Stimulated activated CD8-positive, alpha-beta memory T cell treated with anti-CD3 and anti-CD28 coated beads, Interleukin-12 subunit alpha, Interleukin-12 subunit beta, amount 100 ng/mL, for 24 hours (primary cell): Measurements from ENCODE around the gene BIRC2.

ENCODE experiments used
- DNase-seq: peaks from one replicate; pipeline ENCODE4 v3.0.0-alpha.2; 2020; ENCODE audit errors: extremely low read depth

Gene BIRC2

GRCh38 chr11:102401905-102402304, 54.9 kb downstream of the BIRC2 start:
- no peak for DNase-seq

- no peak for DNase-seq
These were observed 55.5 kb downstream of the BIRC2 start for GRCh38 chr11:102402548-102402947.

- DNase-seq: no peak
These were observed 58.5 kb downstream of the BIRC2 start for GRCh38 chr11:102405501-102405900.

DNA sequence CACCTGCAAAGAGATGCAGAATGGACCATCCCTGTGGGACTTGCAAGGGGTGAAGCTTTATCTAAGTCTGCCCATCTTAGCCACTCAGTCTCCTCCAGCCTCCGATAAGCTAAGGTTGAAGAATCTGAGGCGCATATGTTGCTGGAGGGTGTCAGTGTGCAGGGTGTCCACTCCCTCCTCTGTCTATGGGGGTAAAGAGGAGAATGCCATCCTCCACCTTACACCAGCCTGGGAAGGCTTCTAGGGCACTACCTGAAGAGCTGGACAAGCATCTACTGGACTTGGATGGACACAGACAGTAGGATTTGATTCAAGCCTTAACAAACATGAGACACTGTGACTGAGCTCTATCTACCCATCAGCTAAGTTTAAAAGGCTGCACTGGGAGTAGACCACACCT, 59.1 kb downstream of the BIRC2 start:
- DNase-seq: no peak

DNA sequence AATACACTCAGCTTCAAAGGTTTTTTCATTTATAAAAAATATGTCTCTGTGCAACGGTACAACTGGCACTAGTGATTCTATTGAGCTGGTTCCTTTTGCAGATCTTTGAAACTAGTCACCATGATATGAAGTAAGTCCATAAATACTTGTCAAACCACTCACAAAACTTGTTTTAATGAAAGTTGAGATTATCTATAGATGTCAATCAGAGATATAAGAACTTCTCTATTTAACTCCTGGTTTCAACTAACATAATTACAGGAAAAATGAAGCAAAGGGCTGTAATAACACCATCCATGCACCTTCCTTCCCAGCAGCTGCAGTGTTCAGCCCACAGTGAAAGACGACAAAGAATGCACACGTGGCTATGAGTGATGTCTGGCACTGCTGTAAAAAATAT, 60.9 kb downstream of the BIRC2 start:
- no peak for DNase-seq

DNA sequence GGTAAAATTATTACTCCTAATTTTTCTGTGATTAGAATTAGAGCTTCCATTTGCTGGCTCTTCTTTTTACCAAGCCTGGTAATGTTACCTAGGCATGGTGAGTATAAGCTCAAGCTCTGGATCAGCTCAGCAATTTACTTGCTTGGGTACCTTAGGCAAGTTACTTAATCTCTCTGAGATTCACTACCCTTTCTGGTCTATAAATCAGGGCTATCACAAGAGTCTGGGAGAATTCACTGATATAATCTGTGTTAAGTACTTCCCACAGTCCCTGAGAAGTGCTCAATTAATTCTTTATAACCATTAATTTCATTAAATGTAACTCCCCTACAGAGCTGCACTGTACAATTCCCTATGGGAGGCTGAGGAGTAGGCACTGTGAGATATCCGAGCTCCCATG, 61.3 kb downstream of the BIRC2 start:
- no peak for DNase-seq

DNA sequence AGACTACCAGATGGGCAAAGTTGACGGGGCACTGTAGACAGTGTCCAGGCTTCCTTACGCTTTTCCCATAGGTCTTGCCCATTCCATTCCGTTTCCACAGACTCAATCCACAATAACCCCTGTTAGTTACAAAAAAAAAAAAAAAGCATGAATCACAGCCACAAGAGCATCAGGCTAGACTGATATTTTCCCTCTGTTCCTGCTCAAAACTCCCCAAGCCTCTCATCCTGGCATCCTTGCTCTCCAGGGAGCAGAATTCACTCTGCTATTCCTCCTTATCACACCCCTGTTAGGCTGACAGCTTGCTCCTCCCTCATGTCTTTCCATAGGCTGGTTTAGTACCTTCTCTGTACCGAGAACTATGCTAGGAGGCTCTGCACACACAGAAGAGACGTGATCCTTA, 63.4 kb downstream of the BIRC2 start:
- DNase-seq: no peak

GRCh38 chr11:102411142-102411541, 64.1 kb downstream of the BIRC2 start:
- DNase-seq: no peak

GRCh38 chr11:102413497-102413896, 66.5 kb downstream of the BIRC2 start:
- DNase-seq: no peak

- no peak for DNase-seq
These were observed 67.5 kb downstream of the BIRC2 start for GRCh38 chr11:102414559-102414958.

DNA sequence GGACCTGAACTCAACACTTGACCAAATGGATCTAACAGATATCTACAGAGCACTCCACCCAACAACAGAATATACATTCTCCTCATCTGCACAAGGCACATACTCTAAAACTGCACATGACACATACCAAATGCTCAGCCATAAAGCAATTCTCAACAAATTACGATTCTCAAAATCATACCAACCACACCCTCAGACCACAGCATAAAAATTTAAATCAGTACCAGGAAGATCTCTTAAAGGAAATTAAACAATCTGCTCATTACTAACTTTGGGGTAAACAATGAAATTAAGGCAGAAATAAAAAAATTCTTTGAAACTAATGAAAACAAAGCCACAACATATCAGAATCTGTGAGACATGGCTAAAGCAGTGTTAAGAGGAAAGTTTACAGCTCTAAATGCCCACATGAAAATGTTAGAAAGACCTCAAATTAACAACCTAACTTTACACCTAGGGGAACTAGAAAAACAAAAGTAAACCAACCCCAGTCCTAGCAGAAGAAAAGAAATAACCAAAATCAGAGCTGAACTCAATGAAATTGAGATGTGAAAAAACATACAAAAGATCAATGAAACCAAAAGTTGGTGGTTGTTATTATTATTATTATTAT, 68.4 kb downstream of the BIRC2 start:
- DNase-seq: no peak

GRCh38 chr11:102416976-102417375, 70.0 kb downstream of the BIRC2 start:
- no peak for DNase-seq

DNA sequence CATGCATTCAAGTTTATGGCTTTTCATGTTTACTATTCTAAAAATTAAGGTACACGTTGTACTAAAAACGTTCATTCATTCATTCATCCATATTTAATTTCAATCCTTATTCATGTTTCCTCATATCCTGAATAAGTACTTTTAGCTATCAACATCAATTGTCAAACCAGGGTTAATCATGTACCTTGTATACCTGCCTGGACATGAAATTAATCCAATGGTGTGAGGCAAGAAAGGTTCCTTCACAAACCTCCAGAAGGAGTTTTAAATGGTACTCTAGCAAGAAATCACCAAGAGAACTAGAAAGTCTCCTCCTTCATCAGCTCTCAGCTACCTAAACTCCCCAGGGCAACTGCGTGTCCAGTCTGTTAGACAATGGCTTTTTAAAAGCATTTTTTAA, 72.2 kb downstream of the BIRC2 start:
- DNase-seq: no peak

GRCh38 chr11:102420547-102420946, 73.5 kb downstream of the BIRC2 start:
- DNase-seq: no peak

- no peak for DNase-seq
These were observed 74.2 kb downstream of the BIRC2 start for GRCh38 chr11:102421261-102421660.

GRCh38 chr11:102422817-102423712, 76.1 kb downstream of the BIRC2 start:
- no peak for DNase-seq

DNA sequence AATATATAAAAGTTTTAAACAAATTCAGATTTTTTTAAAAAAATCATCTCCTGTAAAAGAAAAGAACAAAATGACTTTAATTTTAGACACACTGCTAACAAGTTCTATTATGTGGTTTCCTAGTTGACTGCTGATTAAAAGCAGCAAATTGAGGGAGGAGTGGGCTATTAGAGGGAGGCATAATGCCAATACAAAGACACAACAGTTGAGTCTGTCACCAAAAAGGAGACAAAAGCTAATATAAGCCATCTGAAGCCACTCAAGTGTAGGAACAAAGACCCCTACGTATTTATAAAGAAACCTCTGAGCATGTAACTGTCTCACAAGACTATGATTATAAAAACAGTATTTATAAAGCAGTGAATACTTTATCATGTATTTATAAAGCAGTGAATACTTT, 76.9 kb downstream of the BIRC2 start:
- no peak for DNase-seq

DNA sequence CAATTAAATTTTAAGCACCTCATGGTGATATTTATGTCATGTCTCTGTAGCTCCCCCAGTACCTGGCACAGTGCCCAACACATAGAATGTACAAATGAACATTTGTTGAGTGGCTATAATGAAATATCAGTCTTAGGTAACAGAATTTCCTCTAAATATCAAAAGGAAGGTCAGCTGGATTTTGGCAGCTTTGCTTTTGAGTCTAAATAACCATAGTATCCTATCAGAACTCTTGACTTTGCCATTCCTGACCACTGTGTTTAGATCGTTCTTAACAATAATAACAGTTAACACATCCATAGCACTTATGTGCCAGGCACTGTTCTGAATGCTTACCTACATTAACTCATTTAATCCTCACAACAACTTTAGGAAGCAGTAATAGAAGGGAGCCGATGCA, 79.0 kb downstream of the BIRC2 start:
- DNase-seq: no peak

DNA sequence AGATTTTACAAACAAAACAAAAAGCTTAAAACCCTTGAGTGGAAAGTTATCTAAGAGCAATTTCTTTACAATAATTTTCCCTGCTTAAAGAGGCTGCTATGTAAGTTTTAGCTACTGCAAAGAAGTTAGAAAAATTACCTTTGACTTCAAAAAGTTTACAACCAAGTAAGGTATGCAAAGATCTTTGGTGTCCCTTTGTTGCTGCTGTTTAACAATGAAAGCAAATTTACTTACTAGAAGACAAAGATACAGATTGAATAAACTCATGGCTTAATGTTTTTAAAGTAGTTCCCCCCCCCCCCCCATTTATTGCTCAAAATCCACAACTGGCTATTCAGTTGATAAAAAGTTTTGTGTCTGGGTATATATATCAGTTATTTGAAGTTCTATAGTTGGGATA, 79.6 kb downstream of the BIRC2 start:
- DNase-seq: no peak

GRCh38 chr11:102427068-102427467, 80.1 kb downstream of the BIRC2 start:
- no peak for DNase-seq
